ENCODE data around the gene LARGE1.

DNA sequence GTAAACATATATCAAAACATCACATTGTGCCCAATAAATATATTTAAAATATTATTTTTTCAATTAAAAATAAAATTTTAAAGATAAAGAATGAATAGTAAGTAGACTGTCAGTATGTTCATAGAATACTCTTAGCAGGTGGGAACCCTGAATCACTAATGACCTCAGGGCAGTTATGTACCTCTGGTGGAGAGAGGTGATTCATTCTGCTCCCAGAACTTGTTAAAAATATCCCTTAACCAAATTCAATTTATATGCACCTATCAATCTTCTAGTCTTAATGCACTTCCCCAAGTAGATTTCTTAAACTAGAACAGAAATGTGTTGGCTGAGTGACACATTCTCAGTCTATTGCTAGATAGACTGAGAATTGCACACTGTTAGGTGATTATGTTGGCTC is 678.2 kb downstream of the LARGE1 start:
- TF ChIP-seq POLR2A (IDR thresholded peaks at IDR 0.05): no peak
- TF ChIP-seq, protein P1, sequence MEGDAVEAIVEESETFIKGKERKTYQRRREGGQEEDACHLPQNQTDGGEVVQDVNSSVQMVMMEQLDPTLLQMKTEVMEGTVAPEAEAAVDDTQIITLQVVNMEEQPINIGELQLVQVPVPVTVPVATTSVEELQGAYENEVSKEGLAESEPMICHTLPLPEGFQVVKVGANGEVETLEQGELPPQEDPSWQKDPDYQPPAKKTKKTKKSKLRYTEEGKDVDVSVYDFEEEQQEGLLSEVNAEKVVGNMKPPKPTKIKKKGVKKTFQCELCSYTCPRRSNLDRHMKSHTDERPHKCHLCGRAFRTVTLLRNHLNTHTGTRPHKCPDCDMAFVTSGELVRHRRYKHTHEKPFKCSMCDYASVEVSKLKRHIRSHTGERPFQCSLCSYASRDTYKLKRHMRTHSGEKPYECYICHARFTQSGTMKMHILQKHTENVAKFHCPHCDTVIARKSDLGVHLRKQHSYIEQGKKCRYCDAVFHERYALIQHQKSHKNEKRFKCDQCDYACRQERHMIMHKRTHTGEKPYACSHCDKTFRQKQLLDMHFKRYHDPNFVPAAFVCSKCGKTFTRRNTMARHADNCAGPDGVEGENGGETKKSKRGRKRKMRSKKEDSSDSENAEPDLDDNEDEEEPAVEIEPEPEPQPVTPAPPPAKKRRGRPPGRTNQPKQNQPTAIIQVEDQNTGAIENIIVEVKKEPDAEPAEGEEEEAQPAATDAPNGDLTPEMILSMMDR (IDR thresholded peaks at IDR 0.05): no peak
